ENCODE data around the gene HS3ST2.
"Not testable (repeated sequence)": the region's sequence is repeated elsewhere in the genome, so short reads cannot be mapped to it uniquely, and the experiment has no call there.

The HS3ST2 gene

GRCh38 chr16:22938647-22939046, 124.7 kb downstream of the HS3ST2 start:
- FAIRE-seq = no peak

- FAIRE-seq = not testable (repeated sequence)
These were observed 125.9 kb downstream of the HS3ST2 start for GRCh38 chr16:22939744-22940363.

- no peak for FAIRE-seq
These were observed 128.1 kb downstream of the HS3ST2 start for GRCh38 chr16:22941970-22942501.

GRCh38 chr16:22942811-22943210, 128.8 kb downstream of the HS3ST2 start:
- no peak for FAIRE-seq

GRCh38 chr16:22945361-22945760, 131.4 kb downstream of the HS3ST2 start:
- no peak for FAIRE-seq

- FAIRE-seq = no peak
These were observed 132.5 kb downstream of the HS3ST2 start for GRCh38 chr16:22946433-22946832.

GRCh38 chr16:22948058-22948602, 134.2 kb downstream of the HS3ST2 start:
- no peak for FAIRE-seq

- no peak for FAIRE-seq
These were observed 134.8 kb downstream of the HS3ST2 start for GRCh38 chr16:22948603-22949368.

- no peak for FAIRE-seq
These were observed 141.6 kb downstream of the HS3ST2 start for GRCh38 chr16:22955461-22956070.

GRCh38 chr16:22961206-22961605, 147.2 kb downstream of the HS3ST2 start:
- no peak for FAIRE-seq

- FAIRE-seq = no peak
These were observed 148.9 kb downstream of the HS3ST2 start for GRCh38 chr16:22962905-22963304.

Data from colon (tissue), 2 donors.